ENCODE data around the gene CACNG4. TPM values are rescaled to one million over a fixed set of nuclear protein-coding genes. Genes with fewer than 3 reads are reported as not detected.

The CACNG4 gene
- 0.65 and 0.99 TPM in 2 replicates for total RNA-seq

DNA sequence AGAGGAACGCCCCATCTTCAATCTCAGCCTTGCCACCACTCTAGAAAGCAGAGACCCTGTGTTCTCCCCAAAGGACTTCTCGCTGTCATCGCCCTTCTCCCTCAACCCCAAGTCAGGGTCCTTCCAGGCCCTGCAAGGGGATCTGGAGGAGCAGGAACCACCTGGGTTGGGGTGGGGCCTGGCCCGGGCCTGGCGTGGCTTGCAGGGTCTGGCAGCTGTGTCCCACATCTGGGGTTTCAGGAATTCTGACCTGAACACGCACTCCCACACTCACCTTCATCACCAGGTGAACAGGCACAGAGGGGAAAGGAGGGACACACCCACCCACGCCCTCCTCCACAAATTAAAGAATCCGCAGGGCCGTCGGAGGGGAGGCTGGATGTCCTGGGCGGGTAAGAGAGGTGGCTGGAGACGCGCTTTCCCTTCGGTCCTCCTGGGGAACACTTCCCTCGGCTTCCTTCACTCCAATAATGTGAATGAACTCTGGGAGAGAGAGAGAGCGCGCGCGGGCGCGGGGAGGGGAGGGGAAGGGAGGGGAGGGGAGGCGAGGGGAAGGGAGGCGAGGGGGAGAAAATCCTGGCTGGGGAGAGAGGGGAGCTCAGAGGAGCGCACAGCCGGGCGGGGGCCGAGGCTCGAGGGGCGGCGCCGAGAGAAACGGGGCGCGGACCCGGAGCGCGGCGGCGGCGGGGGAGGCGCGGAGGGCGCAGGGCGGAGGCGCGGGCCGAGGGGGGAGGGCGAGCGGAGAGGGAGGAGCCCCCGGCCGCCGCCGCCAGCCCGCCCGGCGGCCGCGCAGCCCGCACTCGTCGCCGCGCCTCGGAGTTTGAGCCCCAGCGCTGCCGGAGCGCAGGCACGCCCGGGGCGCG, at the start of gene CACNG4:
Gene CACNG4, plus strand, starts transcription at position 799 of the 863 bp plus-strand sequence. CDS start 205 bp downstream, outside the sequence.

DNA sequence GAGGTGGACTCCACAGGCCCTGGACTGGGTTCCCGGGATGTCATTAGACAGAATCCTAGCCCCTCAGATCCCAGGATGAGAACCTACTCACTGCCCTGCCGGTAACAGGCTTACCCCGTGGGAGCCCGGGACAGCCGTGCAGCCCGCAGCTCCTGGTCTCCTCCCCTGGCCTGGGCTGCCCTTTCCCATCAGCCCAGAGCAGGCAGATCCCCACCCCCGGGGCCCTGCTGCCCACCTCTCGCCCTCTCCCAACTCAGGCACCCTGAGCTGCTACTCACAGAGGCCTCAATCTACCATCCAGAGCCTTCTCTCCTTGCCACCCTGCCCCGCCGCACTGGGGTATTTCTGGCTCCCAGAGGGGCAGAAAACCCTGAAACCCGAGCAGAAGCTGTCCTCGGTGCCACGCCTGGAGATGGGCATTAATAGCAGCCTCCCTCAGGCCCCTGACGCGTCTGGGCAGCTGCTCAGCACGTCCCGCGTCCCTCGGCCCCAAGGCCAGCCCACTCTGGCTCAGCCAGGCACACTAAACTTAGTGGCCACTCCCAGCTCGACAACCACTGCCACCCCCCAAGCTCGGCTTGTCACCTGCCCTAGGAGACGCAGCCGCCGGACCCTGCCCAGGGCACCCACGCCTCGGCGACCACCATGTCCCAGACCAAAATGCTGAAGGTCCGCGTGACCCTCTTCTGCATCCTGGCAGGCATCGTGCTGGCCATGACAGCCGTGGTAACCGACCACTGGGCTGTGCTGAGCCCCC, 79.7 kb downstream of the CACNG4 start, which contains the start of gene CACNG1:
Gene CACNG1, plus strand, starts transcription at position 539 of the 757 bp plus-strand sequence. Its CDS starts 107 bp downstream, at position 646.

Other genes with a start within 250 kb of the CACNG4 start
- gene CACNG5, start 129.6 kb upstream of the CACNG4 start, total RNA-seq: not detected in 2 replicates
- gene CACNG1, start 79.8 kb downstream of the CACNG4 start, total RNA-seq: not detected in 2 replicates